Measurements from ENCODE around the gene CDH5. TPM values are rescaled to one million over a fixed set of nuclear protein-coding genes. Genes with fewer than 3 reads are reported as not detected.

CDH5 gene
- total RNA-seq, 4 donors from 2014 or later, result 6.0 to 18.1 (median 6.8) TPM

GRCh38 chr16:66421891-66422290, 55.4 kb downstream of the CDH5 start:
- H3K27me3 ChIP-seq, result peaks cover 38% of the 10 kb centered on the region
- in situ Hi-C loops (cut with MboI; ENCODE audit: low pct_ligation_motif_present in 1 of 4, low pct_unique_long_range_greater_than_20kb in 1 of 4, low sequenced_read_pairs in 3 of 4) (loop anchor here (25.0 kb wide), 3 partner anchors 165 to 440 kb away; partner anchors contain the start of genes CMTM2 (in 1 of the 4) and CMTM3 (in 1 of the 4)), intact Hi-C loops (cut with DNase I; ENCODE audit: low total_unique reads) (no loop called here)

GRCh38 chr16:66422366-66422765, 55.9 kb downstream of the CDH5 start:
- intact Hi-C loops (cut with DNase I; ENCODE audit: low total_unique reads), result no loop called here

More at GRCh38 chr16:66421891-66422290, 55.4 kb downstream of the CDH5 start:
- no peaks in the 10 kb centered on the region for H3K9me3 ChIP-seq
- TF ChIP-seq, protein P1, sequence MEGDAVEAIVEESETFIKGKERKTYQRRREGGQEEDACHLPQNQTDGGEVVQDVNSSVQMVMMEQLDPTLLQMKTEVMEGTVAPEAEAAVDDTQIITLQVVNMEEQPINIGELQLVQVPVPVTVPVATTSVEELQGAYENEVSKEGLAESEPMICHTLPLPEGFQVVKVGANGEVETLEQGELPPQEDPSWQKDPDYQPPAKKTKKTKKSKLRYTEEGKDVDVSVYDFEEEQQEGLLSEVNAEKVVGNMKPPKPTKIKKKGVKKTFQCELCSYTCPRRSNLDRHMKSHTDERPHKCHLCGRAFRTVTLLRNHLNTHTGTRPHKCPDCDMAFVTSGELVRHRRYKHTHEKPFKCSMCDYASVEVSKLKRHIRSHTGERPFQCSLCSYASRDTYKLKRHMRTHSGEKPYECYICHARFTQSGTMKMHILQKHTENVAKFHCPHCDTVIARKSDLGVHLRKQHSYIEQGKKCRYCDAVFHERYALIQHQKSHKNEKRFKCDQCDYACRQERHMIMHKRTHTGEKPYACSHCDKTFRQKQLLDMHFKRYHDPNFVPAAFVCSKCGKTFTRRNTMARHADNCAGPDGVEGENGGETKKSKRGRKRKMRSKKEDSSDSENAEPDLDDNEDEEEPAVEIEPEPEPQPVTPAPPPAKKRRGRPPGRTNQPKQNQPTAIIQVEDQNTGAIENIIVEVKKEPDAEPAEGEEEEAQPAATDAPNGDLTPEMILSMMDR (IDR thresholded peaks at IDR 0.05), result no peak
- TF ChIP-seq EP300 (IDR thresholded peaks at IDR 0.05; ENCODE audit: low read depth), result no peak
- TF ChIP-seq POLR2A (IDR thresholded peaks at IDR 0.05), result no peak
- TF ChIP-seq POLR2AphosphoS5 (IDR thresholded peaks at IDR 0.05), result no peak
- no peaks in the 10 kb centered on the region for H3K36me3 ChIP-seq
- no peak overlapping the region for H3K27ac ChIP-seq
- no peak for DNase-seq
- no peak overlapping the region for H3K4me3 ChIP-seq
- peaks cover 2 to 8% (median 7%) of the 10 kb centered on the region in 4 donors for H3K4me1 ChIP-seq
- WGBS, 2 donors (ENCODE audit: low coverage in 1 of 2), result 72 to 77% methylated on average over 3 to 6 of the region's 6 CpGs

DNA sequence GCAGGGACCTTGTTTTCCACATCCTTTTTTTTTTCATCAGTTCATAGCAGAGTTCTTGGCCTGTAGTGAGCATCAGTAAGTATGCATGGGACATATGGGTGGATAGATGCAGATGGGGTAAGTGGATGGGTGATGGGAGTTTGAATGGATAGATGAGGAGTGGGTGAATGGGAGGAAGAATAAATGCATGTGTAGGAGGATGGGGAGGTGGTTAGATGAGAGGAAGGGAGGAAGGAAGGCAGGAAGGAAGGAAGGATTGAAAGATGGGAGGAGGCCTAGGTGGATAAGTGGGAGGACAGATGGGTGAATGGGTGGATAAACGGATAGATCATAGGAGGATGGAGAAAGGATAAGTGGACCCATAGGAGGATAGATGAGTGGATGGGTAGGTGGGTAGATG, 56.7 kb downstream of the CDH5 start:
- intact Hi-C loops (cut with DNase I; ENCODE audit: low total_unique reads), result no loop called here
- H3K4me1 ChIP-seq, result peaks cover 9 to 18% (median 17%) of the 10 kb centered on the region in 4 donors
- peaks cover 49% of the 10 kb centered on the region for H3K27me3 ChIP-seq
- H3K27ac ChIP-seq, result no peak overlapping the region
- in situ Hi-C loops (cut with MboI; ENCODE audit: low pct_ligation_motif_present in 1 of 4, low pct_unique_long_range_greater_than_20kb in 1 of 4, low sequenced_read_pairs in 3 of 4), result loop anchor here (25.0 kb wide), 3 partner anchors 164 to 439 kb away; partner anchors contain the start of genes CMTM2 (in 1 of the 4) and CMTM3 (in 1 of the 4)
- no peaks in the 10 kb centered on the region for H3K36me3 ChIP-seq
- DNase-seq, result no peak
- H3K9me3 ChIP-seq, result no peaks in the 10 kb centered on the region
- no peak overlapping the region for H3K4me3 ChIP-seq
- WGBS, 2 donors (ENCODE audit: low coverage in 1 of 2), result 67 to 96% methylated on average over 1 of the region's 1 CpG
- TF ChIP-seq POLR2AphosphoS5 (IDR thresholded peaks at IDR 0.05) (no peak), POLR2A (IDR thresholded peaks at IDR 0.05) (no peak), EP300 (IDR thresholded peaks at IDR 0.05; ENCODE audit: low read depth) (no peak)
- TF ChIP-seq, protein P1 (IDR thresholded peaks at IDR 0.05), result no peak

More at GRCh38 chr16:66422366-66422765, 55.9 kb downstream of the CDH5 start:
- DNase-seq, result no peak
- WGBS, 2 donors (ENCODE audit: low coverage in 1 of 2), result 60% methylated on average over 2 of the region's 2 CpGs; no CpG with 5 or more reads in 1 of the 2 donors
- TF ChIP-seq, protein P1 (IDR thresholded peaks at IDR 0.05), result no peak
- no peak for TF ChIP-seq POLR2A (IDR thresholded peaks at IDR 0.05)
- no peak for TF ChIP-seq POLR2AphosphoS5 (IDR thresholded peaks at IDR 0.05)
- no peak for TF ChIP-seq EP300 (IDR thresholded peaks at IDR 0.05; ENCODE audit: low read depth)
- H3K4me3 ChIP-seq, result no peak overlapping the region
- peaks cover 41% of the 10 kb centered on the region for H3K27me3 ChIP-seq
- H3K9me3 ChIP-seq, result no peaks in the 10 kb centered on the region
- H3K4me1 ChIP-seq, result peaks cover 2 to 11% (median 9%) of the 10 kb centered on the region in 4 donors
- H3K27ac ChIP-seq, result no peak overlapping the region
- in situ Hi-C loops (cut with MboI; ENCODE audit: low pct_ligation_motif_present in 1 of 4, low pct_unique_long_range_greater_than_20kb in 1 of 4, low sequenced_read_pairs in 3 of 4), result loop anchor here (25.0 kb wide), 3 partner anchors 165 to 440 kb away; partner anchors contain the start of genes CMTM2 (in 1 of the 4) and CMTM3 (in 1 of the 4)
- H3K36me3 ChIP-seq, result no peaks in the 10 kb centered on the region

GRCh38 chr16:66425651-66426050, 59.2 kb downstream of the CDH5 start:
- intact Hi-C loops (cut with DNase I; ENCODE audit: low total_unique reads), result no loop called here
- H3K27me3 ChIP-seq, result peaks cover 72% of the 10 kb centered on the region

More at GRCh38 chr16:66425651-66426050, 59.2 kb downstream of the CDH5 start:
- H3K4me1 ChIP-seq, result peaks cover 9 to 19% (median 18%) of the 10 kb centered on the region in 4 donors
- no peaks in the 10 kb centered on the region for H3K36me3 ChIP-seq
- H3K9me3 ChIP-seq, result no peaks in the 10 kb centered on the region
- H3K4me3 ChIP-seq, result no peak overlapping the region
- DNase-seq, result no peak
- H3K27ac ChIP-seq, result no peak overlapping the region
- in situ Hi-C loops (cut with MboI; ENCODE audit: low pct_ligation_motif_present in 1 of 4, low pct_unique_long_range_greater_than_20kb in 1 of 4, low sequenced_read_pairs in 3 of 4), result no loop called here
- 23 to 50% methylated on average over 1 to 8 of the region's 8 CpGs for WGBS, 2 donors (ENCODE audit: low coverage in 1 of 2)
- TF ChIP-seq, protein P1 (IDR thresholded peaks at IDR 0.05), result no peak
- TF ChIP-seq POLR2AphosphoS5 (IDR thresholded peaks at IDR 0.05), result no peak

Measured in transverse colon (tissue), 4 donors.